Measurements from ENCODE around the gene SPTB.
A peak's percentile ranks its signal among the peaks of the same experiment; 100 is the strongest.

DNA sequence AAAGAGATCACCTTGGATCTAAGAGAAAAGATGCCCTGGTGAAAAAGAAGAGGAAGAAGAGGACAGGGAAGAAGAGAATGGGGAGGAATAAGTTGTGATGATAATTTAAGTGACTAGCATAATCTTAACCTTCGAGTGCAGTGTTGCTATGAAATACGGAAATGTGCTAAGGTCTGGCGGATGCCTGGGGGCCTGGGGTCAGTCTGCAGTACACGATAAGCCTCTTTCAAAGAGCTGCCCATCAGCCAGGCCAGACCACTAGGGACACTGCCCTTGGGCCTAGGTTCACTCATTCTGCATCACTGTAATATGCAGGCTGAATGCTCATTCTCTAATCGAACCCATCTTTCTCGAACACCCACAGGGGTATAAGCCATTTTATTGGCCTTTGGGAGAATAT, 92.1 kb downstream of the SPTB start:
- TF ChIP-seq, protein P1, sequence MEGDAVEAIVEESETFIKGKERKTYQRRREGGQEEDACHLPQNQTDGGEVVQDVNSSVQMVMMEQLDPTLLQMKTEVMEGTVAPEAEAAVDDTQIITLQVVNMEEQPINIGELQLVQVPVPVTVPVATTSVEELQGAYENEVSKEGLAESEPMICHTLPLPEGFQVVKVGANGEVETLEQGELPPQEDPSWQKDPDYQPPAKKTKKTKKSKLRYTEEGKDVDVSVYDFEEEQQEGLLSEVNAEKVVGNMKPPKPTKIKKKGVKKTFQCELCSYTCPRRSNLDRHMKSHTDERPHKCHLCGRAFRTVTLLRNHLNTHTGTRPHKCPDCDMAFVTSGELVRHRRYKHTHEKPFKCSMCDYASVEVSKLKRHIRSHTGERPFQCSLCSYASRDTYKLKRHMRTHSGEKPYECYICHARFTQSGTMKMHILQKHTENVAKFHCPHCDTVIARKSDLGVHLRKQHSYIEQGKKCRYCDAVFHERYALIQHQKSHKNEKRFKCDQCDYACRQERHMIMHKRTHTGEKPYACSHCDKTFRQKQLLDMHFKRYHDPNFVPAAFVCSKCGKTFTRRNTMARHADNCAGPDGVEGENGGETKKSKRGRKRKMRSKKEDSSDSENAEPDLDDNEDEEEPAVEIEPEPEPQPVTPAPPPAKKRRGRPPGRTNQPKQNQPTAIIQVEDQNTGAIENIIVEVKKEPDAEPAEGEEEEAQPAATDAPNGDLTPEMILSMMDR (IDR thresholded peaks at IDR 0.05 in 8 of 11, conservative IDR thresholded peaks at IDR 0.05 in 3 of 11) = no peak
- TF ChIP-seq POLR2AphosphoS5 (IDR thresholded peaks at IDR 0.05) (peak in 2 of 3 donors; percentile 68 to 78), POLR2A (IDR thresholded peaks at IDR 0.05) (no peak)
